ENCODE data around the gene HIC1.

The HIC1 gene

GRCh38 chr17:2060681-2061440 is 6.0 kb downstream of the HIC1 start:
- no peak for DNase-seq (ENCODE audit: low spot score)

GRCh38 chr17:2061441-2061958 is 6.6 kb downstream of the HIC1 start:
- DNase-seq (ENCODE audit: low spot score): no peak

- no peak for DNase-seq (ENCODE audit: low spot score)
Measured at GRCh38 chr17:2062571-2063183, 7.8 kb downstream of the HIC1 start.

GRCh38 chr17:2063261-2064146 is 8.6 kb downstream of the HIC1 start:
- no peak for DNase-seq (ENCODE audit: low spot score)

- DNase-seq (ENCODE audit: low spot score): no peak
Measured at GRCh38 chr17:2064147-2064489, 9.2 kb downstream of the HIC1 start.

GRCh38 chr17:2064520-2064971 is 9.6 kb downstream of the HIC1 start:
- no peak for DNase-seq (ENCODE audit: low spot score)

- peak; percentile 43 for DNase-seq (ENCODE audit: low spot score)
Measured at GRCh38 chr17:2064980-2065785, 10.3 kb downstream of the HIC1 start.

GRCh38 chr17:2065949-2066400 is 11.1 kb downstream of the HIC1 start:
- no peak for DNase-seq (ENCODE audit: low spot score)

GRCh38 chr17:2067048-2067561 is 12.2 kb downstream of the HIC1 start:
- no peak for DNase-seq (ENCODE audit: low spot score)

- no peak for DNase-seq (ENCODE audit: low spot score)
Measured at GRCh38 chr17:2067608-2068024, 12.7 kb downstream of the HIC1 start.

- no peak for DNase-seq (ENCODE audit: low spot score)
Measured at GRCh38 chr17:2068031-2068518, 13.2 kb downstream of the HIC1 start.

GRCh38 chr17:2068519-2069051 is 13.7 kb downstream of the HIC1 start:
- DNase-seq (ENCODE audit: low spot score): no peak

GRCh38 chr17:2070241-2071023 is 15.5 kb downstream of the HIC1 start:
- DNase-seq (ENCODE audit: low spot score): peak; percentile 27

GRCh38 chr17:2071024-2071385 is 16.1 kb downstream of the HIC1 start:
- no peak for DNase-seq (ENCODE audit: low spot score)

GRCh38 chr17:2071455-2072281 is 16.8 kb downstream of the HIC1 start:
- no peak for DNase-seq (ENCODE audit: low spot score)

GRCh38 chr17:2074919-2075318 is 20.0 kb downstream of the HIC1 start:
- DNase-seq (ENCODE audit: low spot score): no peak

GRCh38 chr17:2075336-2076086 is 20.6 kb downstream of the HIC1 start:
- DNase-seq (ENCODE audit: low spot score): no peak
